Stomach (tissue), 4 donors: ENCODE results near the gene VARS2.

Experiments
- CTCF ChIP-seq, 7 experiments: fragments of 450-650 bp in 4 of 7; fragments of 200-600 bp in 3 of 7; sonication (generic) in 3 of 7; IDR thresholded peaks; one replicate each; pipeline ENCODE4 v1.5.1; 2016 to 2019; ENCODE audit warnings: antibody characterized with exemption in 7 of 7, control low read depth in 2 of 7, mild to moderate bottlenecking in 1 of 7
- POLR2AphosphoS5 ChIP-seq, 3 donors: sonication (generic); formaldehyde crosslinking; IDR thresholded peaks; one replicate each; pipeline ENCODE4 v1.6.1; 2016; ENCODE audit warnings: antibody characterized with exemption in 3 of 3

GRCh38 chr6:30957716-30958115 is 43.7 kb downstream of the VARS2 start:
- TF ChIP-seq CTCF (IDR thresholded peaks at IDR 0.05): no peak
- no peak for TF ChIP-seq POLR2AphosphoS5 (IDR thresholded peaks at IDR 0.05)
